GM12878 (cell line): ENCODE results near the gene PCDHA10. TPM values are rescaled to one million over a fixed set of nuclear protein-coding genes. Genes with fewer than 3 reads are reported as not detected.
"Not testable (repeated sequence)": the region's sequence is repeated elsewhere in the genome, so short reads cannot be mapped to it uniquely, and the experiment has no call there.

Experiments used
- ATAC-seq: fragments of 200-7000 bp; cut with Tn5 transposase; 3 replicates; pipeline ENCODE4 v1.9.1; 2020; ENCODE audit warnings: mild to moderate bottlenecking, moderate library complexity
- BruUV-seq: library from RNA; stranded (reverse); fragments of 400-500 nt; replicated peaks from 2 replicates; lab custom pipeline; 2021; lab: Mats Ljungman, UMichigan
- CTCF ChIA-PET: fragments of 300-600 bp; sonication (Branson Sonifier 250); formaldehyde crosslinking; extraction: SDS; loops from one replicate; lab custom pipeline; 2021; ENCODE audit warnings: inconsistent platforms; lab: Yijun Ruan, JAX
- POLR2A ChIA-PET: fragments of 350-600 bp; formaldehyde crosslinking; extraction: SDS; loops from one replicate; lab custom pipeline; 2021; ENCODE audit warnings: inconsistent platforms; lab: Charles Lee
- RAD21 ChIA-PET: fragments of 300-600 bp; sonication (Branson Sonifier 250); formaldehyde crosslinking; loops from one replicate; lab custom pipeline; 2023; ENCODE audit warnings: antibody characterized with exemption; ENCODE audit not compliant: unreplicated experiment; lab: Charles Lee
- SMC1A ChIA-PET: fragments of 300-600 bp; sonication (Branson Sonifier 250); formaldehyde crosslinking; loops from one replicate; lab custom pipeline; 2023; ENCODE audit not compliant: unreplicated experiment, uncharacterized antibody; lab: Charles Lee
- DNase-seq: peaks from one replicate; pipeline ENCODE4 v3.0.0-alpha.2; 2011; ENCODE audit warnings: low read depth, low spot score
- FAIRE-seq: peaks from 3 replicates; lab custom pipeline; 2011; peaks lifted over from hg19 to GRCh38; lab: Jason Lieb, UNC
- H2AFZ ChIP-seq: 2 replicates; pipeline ENCODE4 v1.6.0; 2011; ENCODE audit warnings: low read depth, low read length, control low read depth; ENCODE audit not compliant: control insufficient read depth
- H3K27ac ChIP-seq: 2 replicates; pipeline ENCODE4 v1.5.1; 2011; ENCODE audit warnings: control low read depth; ENCODE audit not compliant: control insufficient read depth, insufficient read depth
- H3K27me3 ChIP-seq, 2 experiments: replicated peaks in 1 of 2; 2 replicates each; pipeline versions ENCODE4 v1.6.0 to v1.6.1; 2011; ENCODE audit warnings: low read length in 1 of 2; ENCODE audit not compliant: control insufficient read depth in 2 of 2, insufficient read depth in 2 of 2
- H3K36me3 ChIP-seq, 2 experiments: 2 replicates each; pipeline ENCODE4 v1.5.1; 2011; ENCODE audit warnings: low read length in 1 of 2; ENCODE audit not compliant: control insufficient read depth in 2 of 2, insufficient read depth in 2 of 2
- H3K4me1 ChIP-seq: 2 replicates; pipeline ENCODE4 v1.6.1; 2011; ENCODE audit warnings: mild to moderate bottlenecking, low read length, moderate library complexity, mixed read lengths; ENCODE audit not compliant: control insufficient read depth, insufficient read depth
- H3K4me2 ChIP-seq: 2 replicates; pipeline ENCODE4 v1.6.0; 2011; ENCODE audit warnings: control low read depth; ENCODE audit not compliant: control insufficient read depth, insufficient read depth
- H3K4me3 ChIP-seq: fragments of 200-600 bp; sonication (generic); 2 replicates; pipeline ENCODE4 v1.5.1; 2016
- H3K79me2 ChIP-seq: 2 replicates; pipeline ENCODE4 v1.6.0; 2011; ENCODE audit warnings: low read length; ENCODE audit not compliant: control insufficient read depth, insufficient read depth
- H3K9ac ChIP-seq: 2 replicates; pipeline ENCODE4 v1.8.0; 2011; ENCODE audit warnings: low read length, control low read depth, mixed read lengths; ENCODE audit not compliant: control insufficient read depth, insufficient read depth
- H3K9me3 ChIP-seq: replicated peaks from 3 replicates; pipeline ENCODE4 v1.5.1; 2011; ENCODE audit warnings: mild to moderate bottlenecking, low read length; ENCODE audit not compliant: control insufficient read depth, insufficient read depth
- H4K20me1 ChIP-seq: 2 replicates; pipeline ENCODE4 v1.6.0; 2011; ENCODE audit not compliant: control insufficient read depth, insufficient read depth
- BCL11A ChIP-seq: IDR thresholded peaks from 2 replicates; pipeline ENCODE4 v1.6.1; 2011; ENCODE audit warnings: low read depth, low read length
- CBX5 ChIP-seq: sonication (generic); IDR thresholded peaks from 2 replicates; pipeline ENCODE4 v1.6.1; 2016; ENCODE audit warnings: low read depth, moderate library complexity, mild to moderate bottlenecking, inconsistent platforms
- CHD1 ChIP-seq: IDR thresholded peaks from 2 replicates; pipeline ENCODE4 v1.6.1; 2012; ENCODE audit warnings: low read depth, low read length, improper control_type of control experiment
- EZH2 ChIP-seq: IDR thresholded peaks from 2 replicates; pipeline ENCODE4 v1.6.1; 2012; ENCODE audit warnings: low read depth, mild to moderate bottlenecking, control low read depth, inconsistent platforms, low read length, borderline replicate concordance; ENCODE audit not compliant: control insufficient read depth
- FOS ChIP-seq: IDR thresholded peaks from 3 replicates; pipeline ENCODE4 v1.6.1; 2011; ENCODE audit warnings: borderline replicate concordance; ENCODE audit not compliant: insufficient read length; ENCODE audit errors: extremely low read depth
- FOXM1 ChIP-seq: IDR thresholded peaks from 2 replicates; pipeline ENCODE4 v1.6.1; 2012; ENCODE audit warnings: low read depth, mild to moderate bottlenecking, inconsistent platforms, low read length, moderate library complexity
- HDAC2 ChIP-seq: fragments of 200-600 bp; sonication (generic); IDR thresholded peaks from 2 replicates; pipeline ENCODE4 v1.6.1; 2017
- IKZF2 ChIP-seq, 2 experiments: fragments of 450-650 bp; IDR thresholded peaks; 2 replicates each; pipeline ENCODE4 v1.6.1; 2017; ENCODE audit warnings: mild to moderate bottlenecking in 2 of 2, moderate library complexity in 2 of 2
- MYC ChIP-seq: IDR thresholded peaks from 2 replicates; pipeline ENCODE4 v1.6.1; 2011; ENCODE audit warnings: mild to moderate bottlenecking, low read length, moderate library complexity, inconsistent platforms; ENCODE audit not compliant: insufficient read depth, insufficient replicate concordance, insufficient read length, severe bottlenecking
- NR2C2 ChIP-seq: IDR thresholded peaks from 2 replicates; pipeline ENCODE4 v1.6.1; 2011; ENCODE audit warnings: borderline replicate concordance, low read depth; ENCODE audit not compliant: control insufficient read depth, insufficient read length
- SMARCA5 ChIP-seq: fragments of 450-650 bp; IDR thresholded peaks from 2 replicates; pipeline ENCODE4 v1.6.1; 2017; ENCODE audit warnings: mild to moderate bottlenecking
- SREBF2 ChIP-seq: IDR thresholded peaks from 2 replicates; pipeline ENCODE4 v1.6.1; 2012; ENCODE audit warnings: mild to moderate bottlenecking, low read length
- TARDBP ChIP-seq: IDR thresholded peaks from 2 replicates; pipeline ENCODE4 v1.6.1; 2016; ENCODE audit warnings: borderline replicate concordance
- TCF3 ChIP-seq: IDR thresholded peaks from 2 replicates; pipeline ENCODE4 v1.6.1; 2012; ENCODE audit warnings: low read depth, mild to moderate bottlenecking, low read length, borderline replicate concordance; ENCODE audit not compliant: insufficient read depth
- WGBS: methylation state at CpG from one replicate; pipeline ENCODE4 v1.1.6; 2016; ENCODE audit warnings: low lambda C conversion rate; ENCODE audit not compliant: insufficient replicate concordance, insufficient coverage; ENCODE audit errors: missing lambda C conversion rate; 5-methylcytosine and 5-hydroxymethylcytosine counted together
- in situ Hi-C: fragments of 300-500 bp; cut with MboI; formaldehyde crosslinking; loops from 9 replicates; pipeline ENCODE4 v1.14.3; 2018; ENCODE audit warnings: mixed read lengths
- intact Hi-C: fragments of 100-400 bp; cut with micrococcal nuclease; formaldehyde crosslinking; loops from one replicate; pipeline ENCODE4 v1.14.2; 2022; ENCODE audit not compliant: unreplicated experiment
- polyA plus RNA-seq, 11 experiments: library from polyadenylated mRNA; depleted of rRNA in 4 of 11; unstranded in 6 of 11; stranded (reverse) in 5 of 11; fragments of >200 nt; fragmentation: Nextera tagmentation in 4 of 11; fragmentation: Illumina TruSeq in 1 of 11; extraction: Ambion mirVana in 4 of 11; extraction: Trizol in 1 of 11; gene quantifications; 1 replicate in 1 of 11; 2 replicates in 10 of 11; pipeline versions ENCODE4 v1.2.1 to v1.2.3, GENCODE V29; 2011 to 2016; ENCODE audit warnings: inconsistent platforms in 2 of 11, missing spikeins in 2 of 11, low read depth in 1 of 11
- total RNA-seq, 4 experiments: library from RNA; depleted of rRNA in 3 of 4; stranded (reverse); fragments of >200 nt in 3 of 4; fragmentation: Illumina TruSeq in 1 of 4; extraction: Trizol in 1 of 4; gene quantifications; 2 replicates each; pipeline versions ENCODE4 v1.2.1 to v1.2.3, GENCODE V29; 2013 to 2021
- TF ChIP-seq, protein P1 (sequence below): fragments of 450-650 bp; IDR thresholded peaks from 2 replicates; pipeline ENCODE4 v1.6.1; 2017; ENCODE audit warnings: low read depth, mild to moderate bottlenecking, moderate library complexity

PCDHA10 gene
- total and polyA plus RNA-seq, 10 of the 15 experiments (the other 5 are each of a cell fraction or from before 2014, with no cell fraction given), result 0.01 to 0.06 (median 0.03) TPM; not detected in 5

GRCh38 chr5:140842798-140843733 is 12.6 kb upstream of the PCDHA10 start:
- ChIA-PET RAD21 (no interaction called here), SMC1A (no interaction called here), POLR2A (no interaction called here), CTCF (no interaction called here)
- Histone ChIP-seq H4K20me1 (no peaks in the 10 kb centered on the region), H3K27me3 (no peaks in the 10 kb centered on the region), H3K36me3 (no peaks in the 10 kb centered on the region), H3K9ac (no peak overlapping the region), H3K9me3 (no peaks in the 10 kb centered on the region; the same call in 2 of the 3 replicates), H3K4me3 (no peak overlapping the region), H3K27ac (no peak overlapping the region), H3K4me2 (no peak overlapping the region), H2AFZ (no peak overlapping the region), H3K79me2 (no peaks in the 10 kb centered on the region)
- in situ Hi-C loops, result no loop called here
- DNase-seq (no peak), FAIRE-seq (no peak), ATAC-seq (no peak)
- WGBS, result 84% methylated on average over 59 of the region's 87 CpGs
- BruUV-seq, result no TSS peak
- TF ChIP-seq NR2C2, result no peak
- TF ChIP-seq TARDBP, result no peak
- no peak for TF ChIP-seq HDAC2
- no peak for TF ChIP-seq MYC
- no peak for TF ChIP-seq IKZF2 (IDR thresholded peaks at IDR 0.05)
- TF ChIP-seq SREBF2, result no peak
- no peak for TF ChIP-seq TCF3
- TF ChIP-seq SMARCA5, result no peak
- TF ChIP-seq, protein P1, sequence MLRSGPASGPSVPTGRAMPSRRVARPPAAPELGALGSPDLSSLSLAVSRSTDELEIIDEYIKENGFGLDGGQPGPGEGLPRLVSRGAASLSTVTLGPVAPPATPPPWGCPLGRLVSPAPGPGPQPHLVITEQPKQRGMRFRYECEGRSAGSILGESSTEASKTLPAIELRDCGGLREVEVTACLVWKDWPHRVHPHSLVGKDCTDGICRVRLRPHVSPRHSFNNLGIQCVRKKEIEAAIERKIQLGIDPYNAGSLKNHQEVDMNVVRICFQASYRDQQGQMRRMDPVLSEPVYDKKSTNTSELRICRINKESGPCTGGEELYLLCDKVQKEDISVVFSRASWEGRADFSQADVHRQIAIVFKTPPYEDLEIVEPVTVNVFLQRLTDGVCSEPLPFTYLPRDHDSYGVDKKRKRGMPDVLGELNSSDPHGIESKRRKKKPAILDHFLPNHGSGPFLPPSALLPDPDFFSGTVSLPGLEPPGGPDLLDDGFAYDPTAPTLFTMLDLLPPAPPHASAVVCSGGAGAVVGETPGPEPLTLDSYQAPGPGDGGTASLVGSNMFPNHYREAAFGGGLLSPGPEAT, result no peak
- TF ChIP-seq FOS, result no peak
- TF ChIP-seq CBX5, result no peak
- TF ChIP-seq CHD1, result no peak
- no peak for TF ChIP-seq EZH2
- TF ChIP-seq FOXM1, result no peak
- TF ChIP-seq BCL11A, result no peak
- TF ChIP-seq, all 136 proteins: peak for 0
- no peaks in the 10 kb centered on the region for H3K4me1 ChIP-seq
- intact Hi-C loops, result no loop called here

GRCh38 chr5:140848139-140849102 is 7.3 kb upstream of the PCDHA10 start, which contains the start of gene PCDHA9:
Gene PCDHA9, plus strand, starts transcription at chr5:140848382. Its CDS starts 114 bp downstream, at chr5:140848496.
- in situ Hi-C loops, H3K27me3 ChIP-seq, POLR2A ChIA-PET, H3K9me3 ChIP-seq, H3K4me1 ChIP-seq, intact Hi-C loops, BruUV-seq, H3K79me2 ChIP-seq, H3K4me3 ChIP-seq, ATAC-seq, RAD21 ChIA-PET, DNase-seq, H3K36me3 ChIP-seq, CTCF ChIA-PET, H2AFZ ChIP-seq, H4K20me1 ChIP-seq, H3K9ac ChIP-seq, SMC1A ChIA-PET, FAIRE-seq, H3K27ac ChIP-seq, H3K4me2 ChIP-seq: not testable (repeated sequence)
- WGBS, result 60% methylated on average over 24 of the region's 48 CpGs
